Tibial nerve (tissue), 4 donors: Measurements from ENCODE around the gene KRT37. TPM values are rescaled to one million over a fixed set of nuclear protein-coding genes. Genes with fewer than 3 reads are reported as not detected.
"Not testable (repeated sequence)": the region's sequence is repeated elsewhere in the genome, so short reads cannot be mapped to it uniquely, and the experiment has no call there.

Experiments used
- DNase-seq, 2 donors: peaks; one replicate each; pipeline ENCODE4 v3.0.0-alpha.2; 2019; ENCODE audit warnings: low spot score in 2 of 2
- H3K27ac ChIP-seq, 4 donors: fragments of 200-600 bp; sonication (generic) in 3 of 4; one replicate each; pipeline ENCODE4 v1.5.1; 2017 to 2019; ENCODE audit warnings: mild to moderate bottlenecking in 1 of 4
- H3K27me3 ChIP-seq, 2 donors: fragments of 200-600 bp; sonication (generic) in 1 of 2; one replicate each; pipeline versions ENCODE4 v1.5.1 to v1.6.0; 2017 to 2019
- H3K36me3 ChIP-seq, 3 donors: fragments of 200-600 bp; sonication (generic); one replicate each; pipeline ENCODE4 v1.5.1; 2018 to 2019
- H3K4me1 ChIP-seq, 4 donors: fragments of 200-600 bp; sonication (generic) in 3 of 4; one replicate each; pipeline ENCODE4 v1.5.1; 2017 to 2019
- H3K4me3 ChIP-seq, 4 donors: fragments of 200-600 bp; sonication (generic) in 3 of 4; one replicate each; pipeline ENCODE4 v1.5.1; 2017 to 2019; ENCODE audit warnings: mild to moderate bottlenecking in 1 of 4, moderate library complexity in 1 of 4
- H3K9me3 ChIP-seq, 4 donors: fragments of 200-600 bp; sonication (generic) in 3 of 4; one replicate each; pipeline ENCODE4 v1.5.1; 2017 to 2019
- CTCF ChIP-seq, 5 experiments: fragments of 200-600 bp in 3 of 5; fragments of 450-650 bp in 2 of 5; sonication (generic) in 3 of 5; IDR thresholded peaks; one replicate each; pipeline ENCODE4 v1.5.1; 2016 to 2019; ENCODE audit warnings: antibody characterized with exemption in 5 of 5, mild to moderate bottlenecking in 3 of 5, moderate library complexity in 2 of 5
- EP300 ChIP-seq, 2 donors: sonication (generic); formaldehyde crosslinking; IDR thresholded peaks; one replicate each; pipeline ENCODE4 v1.6.1; 2017; ENCODE audit warnings: antibody characterized with exemption in 2 of 2, mild to moderate bottlenecking in 1 of 2
- POLR2A ChIP-seq, 2 donors: fragments of 450-650 bp; IDR thresholded peaks; one replicate each; pipeline ENCODE4 v1.6.1; 2017; ENCODE audit warnings: antibody characterized with exemption in 2 of 2, mild to moderate bottlenecking in 2 of 2, moderate library complexity in 2 of 2
- WGBS, 2 donors: methylation state at CpG; one replicate each; pipeline ENCODE4 v1.1.5; 2018; 5-methylcytosine and 5-hydroxymethylcytosine counted together
- small RNA-seq: library from RNA; depleted of rRNA; stranded (forward); fragments of <200 nt; gene quantifications from one replicate; pipeline ENCODE3, GENCODE V24; 2016
- total RNA-seq, 4 donors: library from RNA; depleted of rRNA; stranded (reverse); fragments of >200 nt; gene quantifications; one replicate each; pipeline ENCODE4 v1.1.0, GENCODE V29; 2016

Gene KRT37
- total RNA-seq, 4 donors from 2014 or later = not detected

GRCh38 chr17:41383690-41384089 is 40.7 kb downstream of the KRT37 start:
- Histone ChIP-seq H3K4me1 (no peaks in the 10 kb centered on the region), H3K36me3 (no peaks in the 10 kb centered on the region), H3K27ac (no peak overlapping the region), H3K4me3 (no peak overlapping the region), H3K27me3 (no peaks in the 10 kb centered on the region), H3K9me3 (peaks cover 0 to 19% (median 2%) of the 10 kb centered on the region in 4 donors)
- DNase-seq = no peak
- WGBS, 2 donors = 100% methylated on average over 1 of the region's 1 CpG
- TF ChIP-seq CTCF (IDR thresholded peaks at IDR 0.05) = no peak
- TF ChIP-seq POLR2A (IDR thresholded peaks at IDR 0.05) = no peak
- no peak for TF ChIP-seq EP300 (IDR thresholded peaks at IDR 0.05)

GRCh38 chr17:41382394-41382793 is 42.0 kb downstream of the KRT37 start:
- TF ChIP-seq POLR2A (IDR thresholded peaks at IDR 0.05) (no peak), EP300 (IDR thresholded peaks at IDR 0.05) (no peak)
- 69 to 95% methylated on average over 1 of the region's 1 CpG for WGBS, 2 donors
- Histone ChIP-seq H3K9me3 (peaks cover 0 to 15% (median 2%) of the 10 kb centered on the region in 4 donors), H3K27me3 (no peaks in the 10 kb centered on the region), H3K4me3 (no peak overlapping the region), H3K27ac (no peak overlapping the region), H3K36me3 (no peaks in the 10 kb centered on the region), H3K4me1 (no peaks in the 10 kb centered on the region)
- no peak for DNase-seq

- 86 to 94% methylated on average over 6 to 13 of the region's 13 CpGs for WGBS, 2 donors
- H3K4me1 ChIP-seq, H3K36me3 ChIP-seq, H3K27ac ChIP-seq, DNase-seq, H3K27me3 ChIP-seq, H3K4me3 ChIP-seq: not testable (repeated sequence)
- H3K9me3 ChIP-seq = peaks cover 0 to 11% (median 2%) of the 10 kb centered on the region in 4 donors
Measured at GRCh38 chr17:41381943-41382342, 42.4 kb downstream of the KRT37 start, which contains the start of gene KRT34. TSS of gene KRT34 (minus strand) at chr17:41382306. CDS start at chr17:41382246, 60 bp downstream.

DNA sequence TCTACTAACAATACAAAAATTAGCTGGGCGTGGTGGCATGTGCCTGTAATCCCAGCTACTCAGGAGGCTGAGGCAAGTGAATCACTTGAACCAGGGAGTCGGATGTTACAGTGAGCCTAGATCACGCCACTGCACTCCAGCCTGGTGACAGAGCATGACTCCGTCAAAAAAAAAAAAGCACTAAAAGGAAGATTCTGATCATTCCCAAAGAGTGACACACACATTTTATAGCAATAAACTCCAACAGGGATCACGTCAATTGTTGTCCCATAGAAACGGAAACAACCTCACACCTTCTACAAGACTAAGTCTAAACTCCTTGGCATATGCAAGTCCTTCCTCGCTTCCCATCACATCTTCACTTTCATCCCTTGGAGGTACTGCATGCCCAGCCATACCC is 44.3 kb downstream of the KRT37 start:
- H3K4me3 ChIP-seq, H3K36me3 ChIP-seq, H3K27ac ChIP-seq, DNase-seq, H3K27me3 ChIP-seq, H3K4me1 ChIP-seq, H3K9me3 ChIP-seq: not testable (repeated sequence)
- 83% methylated on average over 7 of the region's 7 CpGs for WGBS, 2 donors

DNA sequence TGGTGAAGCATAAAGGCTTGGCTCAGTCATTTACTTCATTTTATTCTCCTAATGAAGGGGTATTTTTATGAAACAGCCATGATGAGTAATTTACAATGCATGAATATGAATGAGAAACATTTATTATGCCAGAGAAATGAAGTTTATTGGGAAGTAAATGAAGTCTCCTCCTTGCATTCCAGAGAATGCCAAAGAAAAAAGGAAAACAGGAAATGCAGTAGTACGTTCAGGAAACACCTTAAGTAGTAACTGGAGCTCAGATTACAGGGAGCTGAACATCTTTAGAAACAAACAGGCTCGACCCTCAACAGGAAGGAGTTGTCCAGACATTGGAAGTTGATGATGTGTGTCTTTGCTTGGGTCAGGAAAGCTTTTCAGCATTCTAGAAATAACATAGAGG is 46.8 kb downstream of the KRT37 start:
- H3K27me3 ChIP-seq = no peaks in the 10 kb centered on the region

More for the DNA sequence above, 46.8 kb downstream of the KRT37 start:
- H3K36me3 ChIP-seq = no peaks in the 10 kb centered on the region
- H3K4me3 ChIP-seq = no peak overlapping the region
- no peaks in the 10 kb centered on the region for H3K9me3 ChIP-seq
- no peaks in the 10 kb centered on the region for H3K4me1 ChIP-seq
- no peak overlapping the region for H3K27ac ChIP-seq
- no peak for DNase-seq
- WGBS, 2 donors = 23 to 28% methylated on average over 2 of the region's 2 CpGs
- TF ChIP-seq CTCF (IDR thresholded peaks at IDR 0.05) (no peak), POLR2A (IDR thresholded peaks at IDR 0.05) (no peak), EP300 (IDR thresholded peaks at IDR 0.05) (no peak)

Small RNAs within 50 kb of the gene (small RNA-seq; reads per million reads assigned to genes)
- 0.28 reads per million for gene RNU2-32P

Other genes with a start within 250 kb of the KRT37 start
- not detected for gene KRTAP4-2, start 246.4 kb downstream of the KRT37 start, total RNA-seq
- not detected for gene KRTAP4-1, start 239.7 kb downstream of the KRT37 start, total RNA-seq
- gene KRTAP9-1, start 234.7 kb downstream of the KRT37 start, total RNA-seq = not detected
- not detected for gene KRTAP9-2, start 197.9 kb downstream of the KRT37 start, total RNA-seq
- gene KRTAP9-3, start 192.1 kb downstream of the KRT37 start, total RNA-seq = not detected
- gene KRTAP9-8, start 186.6 kb downstream of the KRT37 start, total RNA-seq = not detected
- gene KRTAP9-4, start 174.9 kb downstream of the KRT37 start, total RNA-seq = not detected
- gene KRTAP9-9, start 169.2 kb downstream of the KRT37 start, total RNA-seq = not detected
- not detected for gene KRTAP9-6, start 159.2 kb downstream of the KRT37 start, total RNA-seq
- gene KRTAP9-7, start 148.9 kb downstream of the KRT37 start, total RNA-seq = not detected
- gene KRTAP29-1, start 121.7 kb downstream of the KRT37 start, total RNA-seq = not detected
- not detected for gene KRTAP16-1, start 115.3 kb downstream of the KRT37 start, total RNA-seq
- not detected for gene KRTAP17-1, start 108.9 kb downstream of the KRT37 start, total RNA-seq
- gene KRT33A, start 73.8 kb downstream of the KRT37 start, total RNA-seq = not detected
- not detected for gene KRT33B, start 54.8 kb downstream of the KRT37 start, total RNA-seq
- gene KRT34, start 42.3 kb downstream of the KRT37 start, total RNA-seq = not detected
- gene KRT31, start 27.0 kb downstream of the KRT37 start, total RNA-seq = not detected
- not detected for gene KRT38, start 16.4 kb upstream of the KRT37 start, total RNA-seq
- gene KRT32, start 42.8 kb upstream of the KRT37 start, total RNA-seq = under 1 TPM in 1 of 4 donors, not detected in 3; 0.21 TPM
- not detected for gene KRT35, start 56.6 kb upstream of the KRT37 start, total RNA-seq
- gene KRT36, start 65.3 kb upstream of the KRT37 start, total RNA-seq = under 1 TPM in 1 of 4 donors, not detected in 3; 0.42 TPM
- gene KRT13, start 81.0 kb upstream of the KRT37 start, total RNA-seq = under 1 TPM in 1 of 4 donors, not detected in 3; 0.42 TPM
- 1 to 10 TPM in 1 of 4 donors, under 1 TPM in 2, not detected in 1; 0.42 to 4.2 (median 0.78) TPM for gene KRT15, start 94.3 kb upstream of the KRT37 start, total RNA-seq
- gene KRT19, start 103.7 kb upstream of the KRT37 start, total RNA-seq = 1,000 to 10,000 TPM in 2 of 4 donors, 100 to 1,000 TPM in 1, 10 to 100 TPM in 1; 85.5 to 1,774 (median 1,323) TPM
- not detected for gene KRT9, start 147.5 kb upstream of the KRT37 start, total RNA-seq
- 10 to 100 TPM in 3 of 4 donors, 1 to 10 TPM in 1; 8.4 to 57.8 (median 34.0) TPM for gene KRT14, start 162.3 kb upstream of the KRT37 start, total RNA-seq
- gene KRT16, start 188.2 kb upstream of the KRT37 start, total RNA-seq = 10 to 100 TPM in 1 of 4 donors, 1 to 10 TPM in 2, not detected in 1; 2.4 to 12.6 (median 6.6) TPM
- 1 to 10 TPM in 1 of 4 donors, not detected in 3; 1.5 TPM for gene KRT17, start 200.0 kb upstream of the KRT37 start, total RNA-seq